Activated T-cell treated with anti-CD3 and anti-CD28 coated beads, Interleukin-2, amount 50 U/mL, for 48 hours (primary cell): ENCODE results near the gene TRIM75.
"Not testable (repeated sequence)": the region's sequence is repeated elsewhere in the genome, so short reads cannot be mapped to it uniquely, and the experiment has no call there.

Source experiments
- DNase-seq, 2 experiments: peaks; one replicate each; pipeline ENCODE4 v3.0.0-alpha.2; 2020

Gene TRIM75

DNA sequence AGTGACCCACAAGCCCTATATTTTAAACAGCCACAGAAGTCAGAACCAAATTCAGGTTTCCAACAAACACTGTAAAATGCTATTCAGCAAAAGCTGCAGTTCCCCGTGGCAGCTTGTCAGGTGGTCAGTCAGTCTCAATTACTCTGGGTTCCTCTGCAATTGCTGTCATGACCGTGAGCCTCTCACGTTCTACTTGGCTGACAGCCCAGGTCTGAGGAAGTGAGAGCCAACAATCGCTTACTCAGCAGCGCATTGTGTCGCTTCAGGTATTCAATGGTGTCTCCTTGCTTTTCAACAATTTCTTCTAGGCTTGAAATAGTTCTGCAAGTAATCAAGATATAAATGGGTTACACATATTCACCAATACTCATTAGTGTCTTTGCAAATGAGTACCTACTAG lies 25.8 kb downstream of the TRIM75 start:
- DNase-seq: no peak

DNA sequence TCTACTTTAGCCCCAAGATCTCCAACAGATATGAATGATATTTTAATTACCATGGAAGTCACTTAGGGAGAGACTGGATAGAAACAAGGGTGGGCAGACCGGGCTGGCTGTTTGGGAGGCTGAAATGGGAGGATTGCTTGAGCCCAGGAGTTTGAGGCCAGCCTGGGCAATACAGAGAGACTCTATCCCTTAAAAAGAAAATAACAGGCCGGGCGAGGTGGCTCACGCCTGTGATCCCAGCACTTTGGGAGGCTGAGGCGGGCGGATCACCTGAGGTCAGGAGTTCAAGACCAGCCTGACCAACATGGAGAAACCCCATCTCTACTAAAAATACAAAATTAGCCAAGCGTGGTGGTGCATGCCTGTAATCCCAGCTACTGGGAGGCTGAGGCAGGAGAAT lies 31.1 kb downstream of the TRIM75 start:
- not testable (repeated sequence) for DNase-seq

DNA sequence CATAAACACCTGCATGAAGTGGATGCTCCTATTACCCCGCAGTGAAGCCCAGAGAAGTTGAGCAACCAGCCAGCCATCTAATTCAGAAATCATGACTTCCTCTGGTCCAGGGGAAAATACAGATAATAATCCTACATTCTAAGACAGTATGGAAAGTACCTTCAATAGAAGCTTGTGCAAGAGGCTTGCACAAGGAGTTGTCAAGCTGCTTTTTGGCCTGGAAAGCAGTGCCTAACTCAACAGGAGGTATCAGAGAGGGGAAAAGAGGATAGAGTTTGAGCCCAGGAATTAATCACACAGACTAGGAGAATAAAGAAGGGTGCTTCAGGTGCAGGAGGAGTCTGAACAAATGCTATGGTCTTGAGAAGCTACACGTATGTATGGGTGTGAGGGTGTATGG lies 32.3 kb downstream of the TRIM75 start:
- DNase-seq: no peak

DNA sequence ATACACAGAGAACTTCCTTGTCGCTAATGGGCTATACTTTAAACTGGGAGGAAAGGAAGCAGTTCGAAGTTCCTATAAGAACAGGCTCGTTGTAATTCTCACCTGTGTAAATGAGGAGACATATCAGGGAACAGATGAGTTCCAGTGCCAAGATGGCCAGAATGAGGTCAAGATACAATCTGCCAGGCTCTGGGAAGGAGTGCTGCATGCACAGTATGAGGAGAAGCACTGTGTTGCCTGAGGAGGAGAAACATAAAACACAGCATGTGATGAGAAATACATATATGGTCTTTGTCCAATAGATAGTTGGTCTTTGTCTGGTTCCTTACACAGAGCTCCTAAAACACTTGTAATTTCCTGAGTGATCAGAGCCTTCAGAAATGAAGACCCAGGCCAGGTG lies 34.7 kb downstream of the TRIM75 start:
- DNase-seq: no peak

DNA sequence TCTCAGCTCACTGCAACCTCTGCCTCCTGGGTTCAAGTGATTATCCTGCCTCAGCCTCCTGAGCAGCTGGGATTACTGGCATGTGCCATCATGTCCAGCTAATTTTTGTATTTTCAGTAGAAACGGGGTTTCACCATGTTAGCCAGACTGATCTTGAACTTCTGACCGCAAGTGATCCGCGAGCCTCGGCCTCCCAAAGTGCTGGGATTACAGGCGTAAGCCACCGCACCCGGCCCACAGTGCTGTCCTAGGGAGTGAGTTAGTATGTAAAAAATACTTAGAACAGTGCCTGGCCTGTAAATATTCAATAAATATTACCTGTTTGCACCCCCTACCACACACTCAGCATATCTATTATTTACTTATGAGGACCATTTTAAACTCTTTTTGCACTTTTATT lies 38.5 kb downstream of the TRIM75 start:
- DNase-seq: not testable (repeated sequence)

DNA sequence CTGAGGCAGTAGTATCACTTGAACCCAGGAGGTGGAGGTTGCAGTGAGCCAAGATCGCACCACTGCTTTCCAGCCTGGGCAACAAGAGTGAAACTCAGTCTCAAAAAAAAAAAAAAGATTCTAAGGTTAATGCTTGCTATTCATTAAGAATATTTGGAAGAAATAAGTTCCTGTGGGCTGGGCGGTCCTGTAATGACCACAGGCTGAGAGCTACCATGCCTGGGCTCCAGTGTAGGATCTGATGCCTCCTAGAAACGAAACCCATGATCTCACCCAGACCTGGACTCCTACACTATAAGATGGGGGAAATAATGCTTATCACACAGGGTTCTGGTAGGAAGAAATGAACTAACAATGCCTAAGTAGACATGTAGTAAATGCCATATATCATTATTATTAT lies 41.2 kb downstream of the TRIM75 start:
- no peak for DNase-seq

DNA sequence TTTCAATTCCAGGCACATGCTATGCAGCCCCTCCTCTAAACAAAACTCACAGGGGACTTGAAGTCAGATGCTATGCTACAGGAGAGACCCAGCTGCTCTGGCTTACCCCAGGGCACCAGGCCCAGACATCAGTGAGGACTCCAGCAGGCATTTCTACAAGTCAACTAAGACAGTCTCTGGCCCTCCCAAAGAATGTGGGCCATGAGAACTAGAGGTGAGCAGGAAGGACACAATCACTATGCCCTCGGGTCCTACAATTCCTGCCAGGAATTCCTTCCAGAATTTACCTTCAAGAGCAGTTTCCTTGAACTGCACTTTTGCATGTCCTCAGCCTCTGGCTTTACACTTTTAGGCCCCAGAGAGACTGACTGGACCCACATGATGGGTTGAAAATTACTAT lies 41.6 kb downstream of the TRIM75 start:
- no peak for DNase-seq

DNA sequence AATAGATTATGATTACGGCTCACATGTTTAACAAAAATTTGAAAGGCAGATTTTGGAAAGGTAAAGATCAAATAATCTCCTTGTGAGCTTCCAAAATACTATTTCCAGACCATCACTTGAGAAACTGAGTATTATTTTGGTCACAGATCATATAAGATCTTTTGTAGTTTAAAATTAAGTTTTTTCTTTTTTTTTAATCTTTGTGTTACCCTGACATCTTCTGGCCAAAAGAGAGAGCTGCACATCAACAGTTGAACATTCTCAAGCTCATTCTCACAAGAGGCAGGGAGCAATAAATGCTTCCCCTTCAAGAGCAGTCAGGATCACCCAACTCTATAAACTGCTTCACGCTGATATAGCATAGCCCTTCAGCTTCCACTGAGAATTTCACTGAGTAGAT lies 43.1 kb downstream of the TRIM75 start:
- DNase-seq: no peak

DNA sequence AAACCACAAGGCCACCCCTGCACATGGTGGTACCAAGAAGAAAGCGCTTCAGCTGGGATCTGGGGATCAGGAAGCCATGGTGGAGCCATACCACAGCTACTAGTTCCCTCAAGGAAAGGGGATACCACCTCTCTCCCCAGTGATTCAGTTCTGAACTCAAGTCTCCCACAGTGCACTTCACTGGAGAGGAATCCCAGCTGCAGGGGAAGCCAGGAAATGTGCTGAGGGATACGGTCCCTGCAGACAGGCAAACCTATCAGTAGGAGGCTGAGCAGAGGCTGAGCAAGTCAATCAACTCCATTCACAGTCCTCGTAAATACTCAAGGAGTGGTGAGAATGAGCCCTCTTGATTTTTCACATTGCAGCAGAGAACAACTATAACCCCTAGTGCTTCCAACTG lies 48.0 kb downstream of the TRIM75 start:
- DNase-seq: no peak

DNA sequence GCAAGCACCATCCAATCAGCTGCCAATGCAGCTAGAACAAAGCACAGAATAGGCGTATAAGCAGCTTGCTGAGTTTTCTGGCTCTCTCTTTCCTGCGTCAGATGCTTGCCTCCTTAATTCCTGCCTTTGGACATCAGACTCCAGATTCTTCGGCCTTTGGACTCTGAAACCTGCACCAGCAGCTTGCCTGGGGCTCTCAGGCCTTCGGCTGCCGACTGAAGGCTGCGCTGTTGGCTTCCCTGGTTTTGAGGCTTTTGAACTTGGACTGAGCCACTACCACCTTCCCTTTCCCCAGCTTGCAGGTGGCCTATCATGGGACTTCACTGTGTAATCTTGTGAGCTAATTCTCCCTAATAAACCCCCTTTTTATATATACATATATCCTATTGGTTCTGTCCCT lies 52.9 kb downstream of the TRIM75 start:
- DNase-seq: no peak
